NOMO-1 treated with DMSO at 0.1 percent for 48 hours (cell line): ENCODE measurements around the gene MDK.

Source experiments
- DNase-seq: peaks from one replicate; lab custom pipeline; 2025; ENCODE audit not compliant: unreplicated experiment; lab: John Stamatoyannopoulos, UW

MDK gene

GRCh38 chr11:46393231-46393616 lies 11.8 kb downstream of the MDK start:
- no peak for DNase-seq

- DNase-seq = no peak
Observed at GRCh38 chr11:46393759-46394158, 12.3 kb downstream of the MDK start.

- no peak for DNase-seq
Observed at GRCh38 chr11:46397526-46397925, 16.1 kb downstream of the MDK start.

- DNase-seq = no peak
Observed at GRCh38 chr11:46402957-46403902, 21.8 kb downstream of the MDK start.

GRCh38 chr11:46404476-46405017 lies 23.1 kb downstream of the MDK start:
- DNase-seq = no peak

- no peak for DNase-seq
Observed at GRCh38 chr11:46407635-46408034, 26.2 kb downstream of the MDK start.

GRCh38 chr11:46408407-46408986 lies 27.0 kb downstream of the MDK start:
- DNase-seq = no peak

- DNase-seq = no peak
Observed at GRCh38 chr11:46410021-46410420, 28.6 kb downstream of the MDK start.

GRCh38 chr11:46413760-46414465 lies 32.4 kb downstream of the MDK start:
- DNase-seq = no peak

- DNase-seq = no peak
Observed at GRCh38 chr11:46414466-46414796, 33.0 kb downstream of the MDK start.

GRCh38 chr11:46414879-46415278 lies 33.4 kb downstream of the MDK start:
- no peak for DNase-seq

- no peak for DNase-seq
Observed at GRCh38 chr11:46417711-46418110, 36.2 kb downstream of the MDK start.

GRCh38 chr11:46418751-46419150 lies 37.3 kb downstream of the MDK start:
- no peak for DNase-seq

GRCh38 chr11:46420513-46420912 lies 39.0 kb downstream of the MDK start:
- no peak for DNase-seq

- DNase-seq = no peak
Observed at GRCh38 chr11:46421257-46421880, 39.9 kb downstream of the MDK start.

- no peak for DNase-seq
Observed at GRCh38 chr11:46422588-46422987, 41.1 kb downstream of the MDK start.

- no peak for DNase-seq
Observed at GRCh38 chr11:46426233-46426991, 44.9 kb downstream of the MDK start.

GRCh38 chr11:46427364-46427763 lies 45.9 kb downstream of the MDK start:
- no peak for DNase-seq

GRCh38 chr11:46429717-46430116 lies 48.2 kb downstream of the MDK start:
- no peak for DNase-seq

- DNase-seq = no peak
Observed at GRCh38 chr11:46431211-46431610, 49.7 kb downstream of the MDK start.
